ENCODE results near the gene KIAA1671.
"Not testable (repeated sequence)": the region's sequence is repeated elsewhere in the genome, so short reads cannot be mapped to it uniquely, and the experiment has no call there.

KIAA1671 gene

DNA sequence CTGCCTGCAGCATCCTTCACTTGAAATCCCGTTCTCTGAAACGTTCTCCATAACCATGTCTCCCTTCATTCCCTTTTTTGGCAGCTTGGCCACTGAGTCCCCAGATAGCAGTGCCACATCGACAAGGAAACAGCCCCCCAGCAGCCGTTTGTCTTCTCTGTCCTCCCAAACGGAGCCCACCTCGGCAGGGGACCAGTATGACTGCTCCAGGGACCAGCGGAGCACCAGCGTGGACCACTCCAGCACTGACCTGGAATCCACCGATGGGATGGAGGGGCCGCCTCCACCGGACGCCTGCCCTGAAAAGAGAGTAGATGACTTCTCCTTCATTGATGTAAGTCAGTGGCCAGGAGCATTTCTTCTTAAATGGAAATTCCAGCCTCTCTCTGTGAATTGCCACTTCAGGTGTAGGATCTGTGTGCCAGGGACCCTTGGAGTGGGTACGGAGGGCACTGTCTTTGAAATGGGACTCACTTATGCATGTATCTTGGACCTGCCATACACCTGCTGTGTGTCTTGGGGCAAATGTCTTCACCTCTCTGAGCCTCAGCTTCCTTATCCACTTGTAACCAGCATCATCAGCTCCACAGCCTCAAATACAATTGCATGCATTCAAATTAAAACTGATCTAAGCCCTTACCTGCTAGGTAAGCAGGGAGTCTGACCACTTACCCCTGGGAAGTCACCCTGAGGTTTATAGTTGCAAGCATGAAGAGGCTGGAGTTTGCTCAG is 221.8 kb downstream of the KIAA1671 start:
- in situ Hi-C loops (cut with HindIII; ENCODE audit: low pct_ligation_motif_present, low sequenced_read_pairs) = no loop called here
- TF ChIP-seq, protein P1, sequence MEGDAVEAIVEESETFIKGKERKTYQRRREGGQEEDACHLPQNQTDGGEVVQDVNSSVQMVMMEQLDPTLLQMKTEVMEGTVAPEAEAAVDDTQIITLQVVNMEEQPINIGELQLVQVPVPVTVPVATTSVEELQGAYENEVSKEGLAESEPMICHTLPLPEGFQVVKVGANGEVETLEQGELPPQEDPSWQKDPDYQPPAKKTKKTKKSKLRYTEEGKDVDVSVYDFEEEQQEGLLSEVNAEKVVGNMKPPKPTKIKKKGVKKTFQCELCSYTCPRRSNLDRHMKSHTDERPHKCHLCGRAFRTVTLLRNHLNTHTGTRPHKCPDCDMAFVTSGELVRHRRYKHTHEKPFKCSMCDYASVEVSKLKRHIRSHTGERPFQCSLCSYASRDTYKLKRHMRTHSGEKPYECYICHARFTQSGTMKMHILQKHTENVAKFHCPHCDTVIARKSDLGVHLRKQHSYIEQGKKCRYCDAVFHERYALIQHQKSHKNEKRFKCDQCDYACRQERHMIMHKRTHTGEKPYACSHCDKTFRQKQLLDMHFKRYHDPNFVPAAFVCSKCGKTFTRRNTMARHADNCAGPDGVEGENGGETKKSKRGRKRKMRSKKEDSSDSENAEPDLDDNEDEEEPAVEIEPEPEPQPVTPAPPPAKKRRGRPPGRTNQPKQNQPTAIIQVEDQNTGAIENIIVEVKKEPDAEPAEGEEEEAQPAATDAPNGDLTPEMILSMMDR (IDR thresholded peaks at IDR 0.05; ENCODE audit: low read depth, low read length, missing control alignments) = no peak
- Histone ChIP-seq H3K4me3 (ENCODE audit: low read depth, low read length) (no peak overlapping the region), H3K36me3 (replicated peaks) (no peaks in the 10 kb centered on the region), H3K27ac (no peak overlapping the region), H3K27me3 (replicated peaks) (no peaks in the 10 kb centered on the region)
- no peak for DNase-seq

DNA sequence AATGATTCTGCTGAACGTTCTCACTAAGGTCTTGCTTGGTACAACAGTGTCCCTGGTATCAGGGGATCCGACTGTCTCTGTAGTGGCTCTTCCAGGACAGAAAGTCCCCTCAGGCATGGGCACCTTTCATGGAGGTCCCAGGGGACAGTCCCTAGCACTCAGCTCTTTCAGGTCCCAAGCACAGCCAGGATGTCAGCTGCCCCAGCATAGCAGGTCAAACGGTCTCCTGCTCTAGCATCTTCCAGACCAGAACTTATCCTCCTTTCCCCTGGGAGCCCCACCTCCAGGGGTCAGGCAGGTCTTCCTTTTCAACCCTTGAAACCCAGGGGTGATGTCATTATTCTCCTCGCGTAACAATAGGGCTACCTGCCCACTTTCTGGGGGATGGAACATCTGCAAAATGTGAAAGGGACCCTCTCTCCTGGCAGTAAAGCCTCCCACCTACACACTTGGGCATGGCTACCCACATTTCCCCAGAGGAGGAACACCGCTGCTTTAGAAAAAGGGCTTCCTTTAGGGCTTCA is 222.4 kb downstream of the KIAA1671 start:
- in situ Hi-C loops (cut with HindIII; ENCODE audit: low pct_ligation_motif_present, low sequenced_read_pairs) = no loop called here
- no peak for DNase-seq
- TF ChIP-seq, protein P1 (IDR thresholded peaks at IDR 0.05; ENCODE audit: low read depth, low read length, missing control alignments) = no peak
- H3K4me3 ChIP-seq (ENCODE audit: low read depth, low read length) = no peak overlapping the region
- no peak overlapping the region for H3K27ac ChIP-seq
- no peaks in the 10 kb centered on the region for H3K27me3 ChIP-seq (replicated peaks)
- H3K36me3 ChIP-seq (replicated peaks) = no peaks in the 10 kb centered on the region

DNA sequence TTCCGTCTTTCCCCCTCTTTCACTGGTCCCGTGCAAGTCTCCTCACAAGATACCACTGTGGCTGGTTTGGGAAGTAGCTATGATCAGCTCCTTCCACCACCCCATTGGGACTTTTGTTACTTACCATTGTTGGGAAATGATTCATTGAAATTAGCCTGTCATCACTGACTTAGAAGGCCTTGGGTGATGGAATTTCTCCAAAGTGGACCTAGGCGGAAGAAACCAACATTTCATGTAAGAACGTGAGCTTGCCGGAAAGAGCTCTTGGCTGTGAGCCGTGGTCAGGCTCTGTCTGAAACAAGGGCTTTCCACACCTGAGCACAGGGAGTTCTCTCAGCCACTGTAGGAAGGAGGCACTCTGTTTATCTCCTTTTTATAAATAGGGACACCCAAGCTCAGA is 223.7 kb downstream of the KIAA1671 start:
- Histone ChIP-seq H3K27me3 (replicated peaks) (no peaks in the 10 kb centered on the region), H3K4me3 (ENCODE audit: low read depth, low read length) (no peak overlapping the region), H3K36me3 (replicated peaks) (no peaks in the 10 kb centered on the region), H3K27ac (no peak overlapping the region)
- DNase-seq = no peak
- in situ Hi-C loops (cut with HindIII; ENCODE audit: low pct_ligation_motif_present, low sequenced_read_pairs) = no loop called here
- TF ChIP-seq, protein P1 (IDR thresholded peaks at IDR 0.05; ENCODE audit: low read depth, low read length, missing control alignments) = no peak

DNA sequence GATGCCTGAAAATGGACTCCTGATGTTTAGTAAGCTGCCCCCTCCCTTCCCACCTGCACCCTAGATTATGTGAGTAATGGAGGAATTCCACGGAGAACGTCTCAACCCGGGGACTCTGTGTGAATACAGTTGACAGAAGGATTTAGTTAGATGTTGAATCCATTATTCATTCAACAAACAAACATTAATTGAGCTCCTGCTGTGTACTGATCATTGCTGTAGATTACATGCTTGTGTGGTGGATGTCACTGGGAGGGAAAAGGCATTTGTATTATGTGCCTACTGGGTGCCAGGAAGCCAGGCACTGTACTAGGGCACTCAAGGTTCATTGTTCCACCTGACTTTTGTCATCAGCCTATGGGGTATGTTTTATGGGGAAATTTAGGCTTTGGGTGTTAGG is 224.3 kb downstream of the KIAA1671 start:
- H3K27me3 ChIP-seq (replicated peaks) = no peaks in the 10 kb centered on the region
- TF ChIP-seq, protein P1 (IDR thresholded peaks at IDR 0.05; ENCODE audit: low read depth, low read length, missing control alignments) = no peak
- H3K4me3 ChIP-seq (ENCODE audit: low read depth, low read length) = no peak overlapping the region
- in situ Hi-C loops (cut with HindIII; ENCODE audit: low pct_ligation_motif_present, low sequenced_read_pairs) = no loop called here
- H3K27ac ChIP-seq = no peak overlapping the region
- H3K36me3 ChIP-seq (replicated peaks) = no peaks in the 10 kb centered on the region
- no peak for DNase-seq

DNA sequence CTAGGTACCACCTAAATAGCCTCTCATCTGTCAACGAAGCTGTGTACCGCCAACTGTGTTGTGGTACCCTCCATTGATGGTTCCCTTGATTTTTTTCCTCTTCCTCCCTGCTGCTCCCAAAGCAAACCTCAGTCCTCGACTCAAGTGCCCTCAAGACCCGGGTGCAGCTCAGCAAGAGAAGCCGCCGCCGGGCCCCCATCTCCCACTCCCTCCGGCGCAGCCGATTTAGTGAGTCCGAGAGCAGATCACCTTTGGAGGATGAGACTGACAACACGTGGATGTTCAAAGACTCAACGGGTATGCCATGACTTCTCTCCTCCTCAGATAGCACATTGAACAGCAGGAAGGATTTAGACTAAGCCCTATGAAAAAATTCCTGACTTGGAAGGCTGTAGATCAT is 224.7 kb downstream of the KIAA1671 start:
- Histone ChIP-seq H3K36me3 (replicated peaks) (no peaks in the 10 kb centered on the region), H3K4me3 (ENCODE audit: low read depth, low read length) (no peak overlapping the region), H3K27me3 (replicated peaks) (no peaks in the 10 kb centered on the region), H3K27ac (no peak overlapping the region)
- TF ChIP-seq, protein P1 (IDR thresholded peaks at IDR 0.05; ENCODE audit: low read depth, low read length, missing control alignments) = no peak
- no peak for DNase-seq
- in situ Hi-C loops (cut with HindIII; ENCODE audit: low pct_ligation_motif_present, low sequenced_read_pairs) = no loop called here

DNA sequence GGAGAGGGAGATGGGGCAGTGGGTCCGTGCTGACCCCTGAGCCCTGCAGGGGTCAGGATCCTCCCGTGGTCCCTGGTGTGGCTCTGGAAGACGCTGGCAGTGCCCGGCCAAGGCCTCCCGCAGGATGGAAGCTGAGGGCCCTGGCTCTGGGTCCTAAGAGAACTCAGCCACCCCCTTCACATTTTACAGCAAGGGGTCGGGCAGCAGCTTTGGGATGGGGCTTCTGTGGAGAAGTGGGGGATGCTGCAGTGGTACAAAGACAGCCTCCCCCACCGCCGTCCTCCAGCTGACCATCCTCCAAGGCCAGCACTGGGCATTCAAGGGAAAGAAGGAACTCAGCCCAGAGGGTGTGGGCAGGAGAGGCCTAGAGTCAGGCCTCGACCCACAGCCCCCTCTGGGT is 225.4 kb downstream of the KIAA1671 start:
- DNase-seq = no peak
- H3K4me3 ChIP-seq (ENCODE audit: low read depth, low read length) = no peak overlapping the region
- TF ChIP-seq, protein P1 (IDR thresholded peaks at IDR 0.05; ENCODE audit: low read depth, low read length, missing control alignments) = no peak
- no peaks in the 10 kb centered on the region for H3K27me3 ChIP-seq (replicated peaks)
- no peak overlapping the region for H3K27ac ChIP-seq
- in situ Hi-C loops (cut with HindIII; ENCODE audit: low pct_ligation_motif_present, low sequenced_read_pairs) = no loop called here
- H3K36me3 ChIP-seq (replicated peaks) = no peaks in the 10 kb centered on the region

DNA sequence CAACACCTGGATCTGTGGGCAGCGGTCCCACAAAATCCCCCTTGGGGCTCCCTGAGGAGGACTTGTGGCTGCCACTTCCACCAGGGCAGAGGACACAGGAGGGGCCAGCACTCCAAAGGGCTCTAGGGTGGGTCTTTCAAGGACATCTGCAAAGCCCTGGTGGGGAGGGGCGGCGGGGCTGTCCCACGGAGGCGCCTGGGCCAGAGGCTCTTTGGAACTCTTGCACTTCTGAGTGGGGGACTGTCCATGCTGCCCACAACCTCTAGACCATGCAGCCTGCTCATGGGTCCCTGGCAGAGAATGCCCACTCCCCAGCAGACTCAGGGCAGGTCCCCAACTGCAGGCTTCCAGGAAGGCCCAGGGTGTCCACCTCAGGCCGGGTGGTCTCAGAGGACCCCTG is 225.8 kb downstream of the KIAA1671 start:
- H3K36me3 ChIP-seq (replicated peaks); H3K27ac ChIP-seq; DNase-seq; in situ Hi-C loops (cut with HindIII; ENCODE audit: low pct_ligation_motif_present, low sequenced_read_pairs); H3K4me3 ChIP-seq (ENCODE audit: low read depth, low read length); H3K27me3 ChIP-seq (replicated peaks): not testable (repeated sequence)

DNA sequence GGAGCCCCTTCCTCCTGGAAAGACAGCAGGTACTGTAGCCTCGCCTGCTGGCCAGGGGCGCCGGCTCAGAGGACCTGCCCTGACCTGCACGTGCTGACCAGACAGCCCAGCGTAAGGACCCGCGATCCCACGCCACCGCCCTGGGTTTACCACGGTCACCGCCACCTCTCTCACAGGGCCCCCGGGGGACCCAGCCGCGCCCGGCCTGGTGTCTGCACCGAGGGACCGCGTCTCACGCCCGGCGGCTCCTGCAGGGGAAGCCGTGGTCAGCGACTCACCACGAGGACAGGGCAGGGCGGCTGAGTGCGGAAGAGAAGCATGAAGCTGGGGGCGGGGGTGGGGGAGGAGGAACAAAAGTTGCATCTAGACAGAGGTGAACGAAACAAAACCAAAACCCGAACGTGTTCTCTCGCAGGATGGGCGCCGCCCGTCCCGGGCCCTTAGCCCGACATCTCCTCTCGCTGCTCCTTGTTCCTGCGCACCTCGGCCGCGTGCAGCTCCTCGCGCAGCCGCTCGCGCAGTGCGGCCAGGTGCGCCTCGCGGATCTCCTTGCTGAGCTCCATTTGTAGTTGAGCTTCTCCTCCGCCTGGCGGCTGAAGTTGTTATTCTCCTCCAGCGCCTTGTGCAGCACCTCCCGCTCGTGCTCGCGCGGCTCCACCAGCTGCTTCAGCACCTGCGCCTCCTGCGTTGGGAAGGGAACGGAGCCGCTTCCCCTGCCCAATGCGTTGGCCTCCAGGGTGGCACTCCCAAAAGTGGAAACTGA is 226.5 kb downstream of the KIAA1671 start:
- DNase-seq; H3K4me3 ChIP-seq (ENCODE audit: low read depth, low read length); H3K36me3 ChIP-seq (replicated peaks); in situ Hi-C loops (cut with HindIII; ENCODE audit: low pct_ligation_motif_present, low sequenced_read_pairs); H3K27me3 ChIP-seq (replicated peaks); H3K27ac ChIP-seq: not testable (repeated sequence)

Measured in brain microvascular endothelial cell (primary cell).